H1 (cell line): Measurements from ENCODE around the gene OTUD1.

Experiments used
- EP300 ChIP-seq, 2 experiments: IDR thresholded peaks; 1 replicate in 1 of 2; 2 replicates in 1 of 2; pipeline ENCODE4 v1.6.1; 2011 to 2012; ENCODE audit warnings: low read depth in 2 of 2, low read length in 2 of 2, mild to moderate bottlenecking in 2 of 2, borderline replicate concordance in 1 of 2, inconsistent platforms in 1 of 2, moderate library complexity in 1 of 2
- EZH2 ChIP-seq: fragments of 200-600 bp; sonication (generic); IDR thresholded peaks from 2 replicates; pipeline ENCODE4 v1.7.1; 2012; ENCODE audit warnings: low read depth, mild to moderate bottlenecking, moderate library complexity, low read length, inconsistent platforms; ENCODE audit not compliant: severe bottlenecking
- SRF ChIP-seq: IDR thresholded peaks from 2 replicates; pipeline ENCODE4 v1.6.1; 2011; ENCODE audit warnings: mild to moderate bottlenecking, low read depth, low read length, moderate library complexity
- TEAD4 ChIP-seq: IDR thresholded peaks from 2 replicates; pipeline ENCODE4 v1.6.1; 2012; ENCODE audit warnings: low read depth, low read length, inconsistent platforms, mixed read lengths
- YY1 ChIP-seq: IDR thresholded peaks from 2 replicates; pipeline ENCODE4 v1.6.1; 2011; ENCODE audit warnings: low read depth, mild to moderate bottlenecking, low read length
- TF ChIP-seq, protein P1 (sequence below), 3 experiments: IDR thresholded peaks; 1 replicate in 2 of 3; 2 replicates in 1 of 3; pipeline versions ENCODE4 v1.5.1 to v1.6.1; 2011; ENCODE audit warnings: low read length in 3 of 3, mild to moderate bottlenecking in 3 of 3, inconsistent platforms in 2 of 3, low read depth in 1 of 3, moderate library complexity in 1 of 3; ENCODE audit not compliant: insufficient read depth in 1 of 3; ENCODE audit errors: control extremely low read depth in 1 of 3

DNA sequence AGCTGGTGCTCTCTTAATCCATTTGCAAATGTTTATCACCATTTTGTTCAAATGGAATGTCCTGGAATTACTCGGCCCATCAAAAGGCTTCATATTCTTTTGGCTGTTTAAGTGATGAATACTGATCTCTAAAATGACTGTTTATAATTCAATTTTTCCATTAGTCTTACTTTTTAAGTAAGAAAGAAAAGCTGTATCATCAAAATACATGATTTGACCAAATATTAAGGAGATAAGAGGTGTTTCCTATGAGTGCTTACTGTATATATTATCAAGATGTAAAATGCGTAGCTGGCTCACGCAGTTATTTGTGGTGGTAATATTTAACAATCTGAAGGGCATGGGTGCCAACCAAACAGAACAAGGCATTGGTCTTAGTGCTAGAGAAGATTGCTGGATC, 51.2 kb downstream of the OTUD1 start:
- TF ChIP-seq YY1 (no peak), SRF (no peak), TEAD4 (no peak), EZH2 (no peak), EP300 (IDR thresholded peaks at IDR 0.05; ENCODE audit: borderline replicate concordance in 1 of 2, low read depth in 2 of 2, low read length in 2 of 2) (no peak)
- TF ChIP-seq, protein P1, sequence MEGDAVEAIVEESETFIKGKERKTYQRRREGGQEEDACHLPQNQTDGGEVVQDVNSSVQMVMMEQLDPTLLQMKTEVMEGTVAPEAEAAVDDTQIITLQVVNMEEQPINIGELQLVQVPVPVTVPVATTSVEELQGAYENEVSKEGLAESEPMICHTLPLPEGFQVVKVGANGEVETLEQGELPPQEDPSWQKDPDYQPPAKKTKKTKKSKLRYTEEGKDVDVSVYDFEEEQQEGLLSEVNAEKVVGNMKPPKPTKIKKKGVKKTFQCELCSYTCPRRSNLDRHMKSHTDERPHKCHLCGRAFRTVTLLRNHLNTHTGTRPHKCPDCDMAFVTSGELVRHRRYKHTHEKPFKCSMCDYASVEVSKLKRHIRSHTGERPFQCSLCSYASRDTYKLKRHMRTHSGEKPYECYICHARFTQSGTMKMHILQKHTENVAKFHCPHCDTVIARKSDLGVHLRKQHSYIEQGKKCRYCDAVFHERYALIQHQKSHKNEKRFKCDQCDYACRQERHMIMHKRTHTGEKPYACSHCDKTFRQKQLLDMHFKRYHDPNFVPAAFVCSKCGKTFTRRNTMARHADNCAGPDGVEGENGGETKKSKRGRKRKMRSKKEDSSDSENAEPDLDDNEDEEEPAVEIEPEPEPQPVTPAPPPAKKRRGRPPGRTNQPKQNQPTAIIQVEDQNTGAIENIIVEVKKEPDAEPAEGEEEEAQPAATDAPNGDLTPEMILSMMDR (IDR thresholded peaks at IDR 0.05; ENCODE audit: control extremely low read depth in 1 of 3, insufficient read depth in 1 of 3, low read depth in 1 of 3, low read length in 3 of 3) = no peak
